Stomach (tissue), 4 donors: ENCODE measurements around the gene DRD4.

ENCODE experiments used
- CTCF ChIP-seq, 7 experiments: fragments of 450-650 bp in 4 of 7; fragments of 200-600 bp in 3 of 7; sonication (generic) in 3 of 7; IDR thresholded peaks; one replicate each; pipeline ENCODE4 v1.5.1; 2016 to 2019; ENCODE audit warnings: antibody characterized with exemption in 7 of 7, control low read depth in 2 of 7, mild to moderate bottlenecking in 1 of 7
- EP300 ChIP-seq: sonication (generic); formaldehyde crosslinking; IDR thresholded peaks from one replicate; pipeline ENCODE4 v1.6.1; 2017; ENCODE audit warnings: antibody characterized with exemption
- POLR2A ChIP-seq, 4 donors: fragments of 450-650 bp; IDR thresholded peaks; one replicate each; pipeline ENCODE4 v1.6.1; 2016; ENCODE audit warnings: antibody characterized with exemption in 4 of 4, control low read depth in 2 of 4, mild to moderate bottlenecking in 1 of 4, moderate library complexity in 1 of 4

- TF ChIP-seq CTCF (IDR thresholded peaks at IDR 0.05) (no peak), EP300 (no peak), POLR2A (IDR thresholded peaks at IDR 0.05) (no peak)
These were observed 20.6 kb downstream of the DRD4 start for GRCh38 chr11:657691-658126.
